ENCODE results near the gene IGLL5.

GRCh38 chr22:22930222-22930497 lies 42.5 kb downstream of the IGLL5 start:
- TF ChIP-seq CTCF (IDR thresholded peaks at IDR 0.05; ENCODE audit: low read depth, low read length) (no peak), POLR2A (IDR thresholded peaks at IDR 0.05; ENCODE audit: extremely low read depth, insufficient read length) (no peak), MYC (IDR thresholded peaks at IDR 0.05; ENCODE audit: low read depth, low read length) (no peak)
